GM10266 (cell line): ENCODE measurements around the gene CEP83.

Source experiments
- DNase-seq: peaks from one replicate; pipeline ENCODE4 v3.0.0; 2012; ENCODE audit errors: extremely low spot score
- CTCF ChIP-seq: IDR thresholded peaks from 2 replicates; pipeline ENCODE4 v1.5.1; 2012; ENCODE audit warnings: mild to moderate bottlenecking, low read depth; ENCODE audit not compliant: control insufficient read depth, insufficient read depth; ENCODE audit errors: missing control alignments

The CEP83 gene

GRCh38 chr12:94498698-94499097, 39.0 kb upstream of the CEP83 start:
- no peak for TF ChIP-seq CTCF
- DNase-seq = no peak

- no peak for TF ChIP-seq CTCF
- no peak for DNase-seq
Observed at GRCh38 chr12:94498073-94498472, 38.4 kb upstream of the CEP83 start.

GRCh38 chr12:94495445-94496115, 35.9 kb upstream of the CEP83 start:
- TF ChIP-seq CTCF = no peak
- no peak for DNase-seq

- no peak for DNase-seq
- no peak for TF ChIP-seq CTCF
Observed at GRCh38 chr12:94491489-94491888, 31.8 kb upstream of the CEP83 start.

GRCh38 chr12:94488463-94488862, 28.8 kb upstream of the CEP83 start:
- DNase-seq = peak; percentile 44

GRCh38 chr12:94481734-94482133, 22.1 kb upstream of the CEP83 start:
- no peak for TF ChIP-seq CTCF
- no peak for DNase-seq

More at GRCh38 chr12:94488463-94488862, 28.8 kb upstream of the CEP83 start:
- TF ChIP-seq CTCF = no peak

GRCh38 chr12:94469522-94469921, 9.9 kb upstream of the CEP83 start:
- no peak for DNase-seq
- TF ChIP-seq CTCF = no peak
